GM19351 (cell line): ENCODE measurements around the gene IKZF4.
"Not testable (repeated sequence)": the region's sequence is repeated elsewhere in the genome, so short reads cannot be mapped to it uniquely, and the experiment has no call there.

Source experiments
- ATAC-seq: cut with Tn5 transposase; IDR thresholded peaks from one replicate; pipeline ENCODE4 v1.9.1; 2021; ENCODE audit warnings: mild to moderate bottlenecking, moderate library complexity; ENCODE audit not compliant: unreplicated experiment

IKZF4 gene

GRCh38 chr12:56020423-56021184, at the start of gene IKZF4:
Gene IKZF4 (plus strand): TSS chr12:56021043. CDS start chr12:56021494, 451 bp downstream.
- ATAC-seq: no peak

- ATAC-seq: no peak
These were observed 48.8 kb upstream of the IKZF4 start for GRCh38 chr12:55972042-55972441.

- ATAC-seq: no peak
These were observed 48.4 kb upstream of the IKZF4 start for GRCh38 chr12:55972456-55972855.

GRCh38 chr12:55972911-55973598, 47.8 kb upstream of the IKZF4 start:
- ATAC-seq: no peak

GRCh38 chr12:55973599-55974307, 47.1 kb upstream of the IKZF4 start, which contains the start of gene RAB5B:
Gene RAB5B (plus strand): TSS chr12:55974078. CDS start chr12:55986961, 12,883 bp downstream.
- ATAC-seq: peak; percentile 89

GRCh38 chr12:55974308-55974730, 46.5 kb upstream of the IKZF4 start:
- no peak for ATAC-seq

- no peak for ATAC-seq
These were observed 42.5 kb upstream of the IKZF4 start for GRCh38 chr12:55978393-55978792.

- no peak for ATAC-seq
These were observed 41.8 kb upstream of the IKZF4 start for GRCh38 chr12:55979069-55979468.

GRCh38 chr12:55981882-55982281, 39.0 kb upstream of the IKZF4 start:
- ATAC-seq: not testable (repeated sequence)

- peak; percentile 92 for ATAC-seq
These were observed 38.4 kb upstream of the IKZF4 start for GRCh38 chr12:55982319-55982936.

GRCh38 chr12:55983232-55983842, 37.5 kb upstream of the IKZF4 start:
- no peak for ATAC-seq

- no peak for ATAC-seq
These were observed 36.0 kb upstream of the IKZF4 start for GRCh38 chr12:55984861-55985260.

- no peak for ATAC-seq
These were observed 35.5 kb upstream of the IKZF4 start for GRCh38 chr12:55985341-55985740.

GRCh38 chr12:55985976-55986375, 34.9 kb upstream of the IKZF4 start:
- not testable (repeated sequence) for ATAC-seq

GRCh38 chr12:55991110-55991509, 29.7 kb upstream of the IKZF4 start:
- ATAC-seq: no peak

GRCh38 chr12:55993230-55993853, 27.5 kb upstream of the IKZF4 start:
- ATAC-seq: no peak

- ATAC-seq: no peak
These were observed 25.5 kb upstream of the IKZF4 start for GRCh38 chr12:55995366-55995765.

- no peak for ATAC-seq
These were observed 24.6 kb upstream of the IKZF4 start for GRCh38 chr12:55996201-55996714.

GRCh38 chr12:55996715-55997534, 23.9 kb upstream of the IKZF4 start, which contains the start of gene SUOX:
Gene SUOX (plus strand): TSS chr12:55997276. CDS start chr12:56002222, 4,946 bp downstream.
- ATAC-seq: peak; percentile 100
